NCI-H2171 treated with DMSO at 0.1 percent for 48 hours (cell line): ENCODE data around the gene PPP1R15B.

Experiments
- DNase-seq: peaks from one replicate; lab custom pipeline; 2025; lab: John Stamatoyannopoulos, UW

The PPP1R15B gene

GRCh38 chr1:204411451-204412204 lies at the start of gene PPP1R15B:
Gene PPP1R15B, minus strand, starts transcription at chr1:204411817. Its CDS starts 406 bp downstream, at chr1:204411411.
- peak; percentile 98 for DNase-seq

- no peak for DNase-seq
Measured at GRCh38 chr1:204460346-204460745, 48.7 kb upstream of the PPP1R15B start.

- no peak for DNase-seq
Measured at GRCh38 chr1:204459706-204460105, 48.1 kb upstream of the PPP1R15B start.

GRCh38 chr1:204457666-204458065 lies 46.0 kb upstream of the PPP1R15B start:
- no peak for DNase-seq

GRCh38 chr1:204456826-204457442 lies 45.3 kb upstream of the PPP1R15B start:
- no peak for DNase-seq

GRCh38 chr1:204455831-204456145 lies 44.2 kb upstream of the PPP1R15B start:
- no peak for DNase-seq

- DNase-seq, result no peak
Measured at GRCh38 chr1:204455063-204455830, 43.6 kb upstream of the PPP1R15B start.

- no peak for DNase-seq
Measured at GRCh38 chr1:204454476-204454875, 42.9 kb upstream of the PPP1R15B start.

GRCh38 chr1:204453141-204453772 lies 41.6 kb upstream of the PPP1R15B start:
- DNase-seq, result no peak

- DNase-seq, result no peak
Measured at GRCh38 chr1:204451352-204452124, 39.9 kb upstream of the PPP1R15B start.

GRCh38 chr1:204450461-204451257 lies 39.0 kb upstream of the PPP1R15B start:
- no peak for DNase-seq

GRCh38 chr1:204449678-204450280 lies 38.2 kb upstream of the PPP1R15B start:
- no peak for DNase-seq

- DNase-seq, result no peak
Measured at GRCh38 chr1:204448991-204449677, 37.5 kb upstream of the PPP1R15B start.

- no peak for DNase-seq
Measured at GRCh38 chr1:204448344-204448964, 36.8 kb upstream of the PPP1R15B start.

- DNase-seq, result no peak
Measured at GRCh38 chr1:204447736-204448135, 36.1 kb upstream of the PPP1R15B start.

GRCh38 chr1:204447190-204447589 lies 35.6 kb upstream of the PPP1R15B start:
- no peak for DNase-seq

GRCh38 chr1:204446413-204447111 lies 34.9 kb upstream of the PPP1R15B start:
- peak; percentile 99 for DNase-seq

GRCh38 chr1:204445860-204446412 lies 34.3 kb upstream of the PPP1R15B start:
- peak; percentile 66 for DNase-seq
